ENCODE results near the gene COMMD6. TPM values are rescaled to one million over a fixed set of nuclear protein-coding genes. Genes with fewer than 3 reads are reported as not detected.
A peak's percentile ranks its signal among the peaks of the same experiment; 100 is the strongest.

Gene COMMD6
- total and polyA plus RNA-seq, 12 donors: 60.7 to 599 (median 317) TPM

- H3K4me1 ChIP-seq (replicated peaks in 1 of 2): peaks cover 0 to 17% of the 10 kb centered on the region in 2 donors
- TF ChIP-seq CTCF (IDR thresholded peaks at IDR 0.05) (no peak), POLR2A (IDR thresholded peaks at IDR 0.05) (no peak)
- intact Hi-C loops (cut with DNase I): loop anchor here in 1 of 2 donors (10.0 kb wide), 2 partner anchors 63 to 117 kb away; partner anchors contain the start of gene UCHL3
- peak in 5 of 7 donors; percentile 37 to 54 (median 45) for DNase-seq
- H3K4me3 ChIP-seq: peak overlapping the region; percentile 56 to 88 (median 85)
- no peaks in the 10 kb centered on the region for H3K36me3 ChIP-seq (replicated peaks in 1 of 2)
- no peaks in the 10 kb centered on the region for H3K27me3 ChIP-seq
- H3K27ac ChIP-seq: peak overlapping the region in 4 of 5 donors; percentile 76 to 91 (median 82)
- 0 to 1% (median 0%) methylated on average over 29 to 100 of the region's 100 CpGs; no CpG with 5 or more reads in 1 of the 4 donors for WGBS, 4 donors
- H3K9me3 ChIP-seq (replicated peaks in 1 of 3): no peaks in the 10 kb centered on the region
These were observed 56.2 kb downstream of the COMMD6 start for GRCh38 chr13:75481176-75482069.

- H3K27ac ChIP-seq: peak overlapping the region in 4 of 5 donors; percentile 76 to 91 (median 82)
- intact Hi-C loops (cut with DNase I): loop anchor here in 1 of 2 donors (10.0 kb wide), 2 partner anchors 64 to 116 kb away; partner anchors contain the start of gene UCHL3
- H3K36me3 ChIP-seq (replicated peaks in 1 of 2): no peaks in the 10 kb centered on the region
- TF ChIP-seq CTCF (IDR thresholded peaks at IDR 0.05) (no peak), POLR2A (IDR thresholded peaks at IDR 0.05) (peak in 1 of 2 donors; percentile 54)
- H3K9me3 ChIP-seq (replicated peaks in 1 of 3): no peaks in the 10 kb centered on the region
- peak overlapping the region; percentile 56 to 88 (median 85) for H3K4me3 ChIP-seq
- H3K27me3 ChIP-seq: no peaks in the 10 kb centered on the region
- H3K4me1 ChIP-seq (replicated peaks in 1 of 2): peaks cover 0 to 14% of the 10 kb centered on the region in 2 donors
- 0 to 3% (median 1%) methylated on average over 8 to 48 of the region's 48 CpGs for WGBS, 4 donors
- DNase-seq: peak; percentile 61 to 79 (median 70)
These were observed 56.9 kb downstream of the COMMD6 start for GRCh38 chr13:75480671-75481175.

GRCh38 chr13:75479102-75479740 lies 58.4 kb downstream of the COMMD6 start:
- peaks cover 0 to 9% of the 10 kb centered on the region in 2 donors for H3K4me1 ChIP-seq (replicated peaks in 1 of 2)
- H3K9me3 ChIP-seq (replicated peaks in 1 of 3): no peaks in the 10 kb centered on the region
- TF ChIP-seq CTCF (IDR thresholded peaks at IDR 0.05): no peak
- no peak for TF ChIP-seq POLR2A (IDR thresholded peaks at IDR 0.05)
- intact Hi-C loops (cut with DNase I): loop anchor here in 1 of 2 donors (10.0 kb wide), 1 partner anchor 114 kb away; no protein-coding TSS in a partner anchor
- peak overlapping the region in 3 of 4 donors; percentile 6 to 88 (median 85) for H3K4me3 ChIP-seq
- WGBS, 4 donors: 34 to 42% (median 41%) methylated on average over 5 of the region's 5 CpGs
- H3K27me3 ChIP-seq: no peaks in the 10 kb centered on the region
- no peaks in the 10 kb centered on the region for H3K36me3 ChIP-seq (replicated peaks in 1 of 2)
- H3K27ac ChIP-seq: peak overlapping the region in 1 of 5 donors; percentile 86
- DNase-seq: no peak

Data from adrenal gland (tissue), 12 donors.